Cardiac fibroblast (primary cell): ENCODE data around the gene SLC1A5.

Experiments
- DNase-seq, 2 donors: peaks; one replicate each; pipeline versions ENCODE4 v3.0.0 to v3.0.0-alpha.2; 2010; ENCODE audit warnings: low read depth in 2 of 2
- H3K4me3 ChIP-seq, 2 donors: replicated peaks in 1 of 2; 1 replicate in 1 of 2; 2 replicates in 1 of 2; pipeline ENCODE4 v1.5.1; 2011; ENCODE audit warnings: low read depth in 2 of 2, low read length in 2 of 2, mild to moderate bottlenecking in 2 of 2, moderate library complexity in 1 of 2
- CTCF ChIP-seq: IDR thresholded peaks from one replicate; pipeline ENCODE4 v1.5.1; 2011; ENCODE audit warnings: low read depth, mild to moderate bottlenecking, low read length, inconsistent platforms

Gene SLC1A5

GRCh38 chr19:46728693-46729339, 59.6 kb downstream of the SLC1A5 start:
- TF ChIP-seq CTCF = peak; percentile 98
- peak; percentile 63 to 69 for DNase-seq
- H3K4me3 ChIP-seq = no peak overlapping the region

GRCh38 chr19:46728208-46728607, 60.2 kb downstream of the SLC1A5 start:
- H3K4me3 ChIP-seq = no peak overlapping the region
- TF ChIP-seq CTCF = no peak
- no peak for DNase-seq

- no peak overlapping the region for H3K4me3 ChIP-seq
- DNase-seq = no peak
- no peak for TF ChIP-seq CTCF
These were observed 60.6 kb downstream of the SLC1A5 start for GRCh38 chr19:46727757-46728156.

- no peak for TF ChIP-seq CTCF
- DNase-seq = no peak
- no peak overlapping the region for H3K4me3 ChIP-seq
These were observed 61.4 kb downstream of the SLC1A5 start for GRCh38 chr19:46726971-46727501.

GRCh38 chr19:46726551-46726950, 61.8 kb downstream of the SLC1A5 start:
- H3K4me3 ChIP-seq = no peak overlapping the region
- no peak for DNase-seq

GRCh38 chr19:46725859-46726393, 62.5 kb downstream of the SLC1A5 start:
- H3K4me3 ChIP-seq = no peak overlapping the region
- DNase-seq = no peak
- TF ChIP-seq CTCF = no peak

More at GRCh38 chr19:46726551-46726950, 61.8 kb downstream of the SLC1A5 start:
- no peak for TF ChIP-seq CTCF
